Testis (tissue), 3 donors: ENCODE results near the gene CEP83. TPM values are rescaled to one million over a fixed set of nuclear protein-coding genes. Genes with fewer than 3 reads are reported as not detected.
"Not testable (repeated sequence)": the region's sequence is repeated elsewhere in the genome, so short reads cannot be mapped to it uniquely, and the experiment has no call there.

ENCODE experiments used
- DNase-seq: peaks from one replicate; pipeline ENCODE4 v3.0.0-alpha.2; 2019
- H3K27ac ChIP-seq, 2 donors: fragments of 200-600 bp; sonication (generic); one replicate each; pipeline ENCODE4 v1.5.1; 2019
- H3K27me3 ChIP-seq: fragments of 200-600 bp; sonication (generic); one replicate; pipeline ENCODE4 v1.5.1; 2019
- H3K36me3 ChIP-seq: fragments of 200-600 bp; sonication (generic); one replicate; pipeline ENCODE4 v1.5.1; 2017; ENCODE audit warnings: low read depth; ENCODE audit errors: missing control alignments
- H3K4me1 ChIP-seq: fragments of 200-600 bp; sonication (generic); one replicate; pipeline ENCODE4 v1.5.1; 2019
- H3K4me3 ChIP-seq, 2 donors: fragments of 200-600 bp; sonication (generic); one replicate each; pipeline ENCODE4 v1.5.1; 2017 to 2019
- H3K9me3 ChIP-seq: fragments of 200-600 bp; sonication (generic); one replicate; pipeline ENCODE4 v1.5.1; 2017
- CTCF ChIP-seq, 3 experiments: fragments of 450-650 bp in 2 of 3; fragments of 200-600 bp in 1 of 3; sonication (generic) in 1 of 3; IDR thresholded peaks; one replicate each; pipeline ENCODE4 v1.5.1; 2016 to 2019; ENCODE audit warnings: antibody characterized with exemption in 3 of 3, mild to moderate bottlenecking in 2 of 3, moderate library complexity in 1 of 3
- POLR2A ChIP-seq: fragments of 450-650 bp; IDR thresholded peaks from one replicate; pipeline ENCODE4 v1.6.1; 2017; ENCODE audit warnings: antibody characterized with exemption, mild to moderate bottlenecking, moderate library complexity
- WGBS, 2 donors: methylation state at CpG; one replicate each; pipeline ENCODE4 v1.1.5; 2018; 5-methylcytosine and 5-hydroxymethylcytosine counted together
- intact Hi-C: fragments of 100-400 bp; cut with DNase I; formaldehyde crosslinking; loops from one replicate; pipeline ENCODE4 v1.15.1; 2023; ENCODE audit warnings: low total_unique reads
- polyA plus RNA-seq: library from polyadenylated mRNA; stranded (reverse); fragments of 350-450 nt; fragmentation: Illumina TruSeq; extraction: RNeasy Lipid Tissue Mini Kit (QIAGEN cat#74804); gene quantifications from one replicate; pipeline ENCODE4 v1.2.3, GENCODE V29; 2014; ENCODE audit warnings: low read depth, low replicate concordance; ENCODE audit not compliant: insufficient read depth
- total RNA-seq, 2 donors: library from RNA; depleted of rRNA; stranded (reverse); fragments of >200 nt; gene quantifications; one replicate each; pipeline ENCODE4 v1.2.3, GENCODE V29; 2016

Gene CEP83
- total and polyA plus RNA-seq, 3 donors from 2014 or later, result 17.9 to 64.1 (median 48.4) TPM

GRCh38 chr12:94405413-94406116 is 54.1 kb downstream of the CEP83 start:
- H3K9me3 ChIP-seq, result no peaks in the 10 kb centered on the region
- H3K4me1 ChIP-seq, result no peaks in the 10 kb centered on the region
- peak overlapping the region in 1 of 2 donors; percentile 60 for H3K27ac ChIP-seq
- TF ChIP-seq POLR2A (no peak), CTCF (IDR thresholded peaks at IDR 0.05) (no peak)
- H3K27me3 ChIP-seq, result no peaks in the 10 kb centered on the region
- H3K36me3 ChIP-seq, result no peaks in the 10 kb centered on the region
- peak overlapping the region in 1 of 2 donors; percentile 21 for H3K4me3 ChIP-seq
- WGBS, 2 donors, result 55 to 59% methylated on average over 3 of the region's 3 CpGs
- DNase-seq, result no peak
- intact Hi-C loops, result no loop called here

- WGBS, 2 donors, result 54 to 68% methylated on average over 2 of the region's 2 CpGs
- Histone ChIP-seq H3K27ac (no peak overlapping the region), H3K4me1 (no peaks in the 10 kb centered on the region), H3K9me3 (no peaks in the 10 kb centered on the region), H3K27me3 (no peaks in the 10 kb centered on the region), H3K4me3 (no peak overlapping the region), H3K36me3 (no peaks in the 10 kb centered on the region)
- intact Hi-C loops, result no loop called here
- no peak for DNase-seq
- TF ChIP-seq CTCF (IDR thresholded peaks at IDR 0.05) (no peak), POLR2A (no peak)
These were observed 54.8 kb downstream of the CEP83 start for GRCh38 chr12:94404854-94405253.

GRCh38 chr12:94401326-94401725 is 58.3 kb downstream of the CEP83 start:
- Histone ChIP-seq H3K4me1 (no peaks in the 10 kb centered on the region), H3K27me3 (no peaks in the 10 kb centered on the region), H3K9me3 (no peaks in the 10 kb centered on the region), H3K4me3 (no peak overlapping the region), H3K36me3 (no peaks in the 10 kb centered on the region), H3K27ac (no peak overlapping the region)
- TF ChIP-seq CTCF (IDR thresholded peaks at IDR 0.05) (no peak), POLR2A (no peak)
- intact Hi-C loops, result no loop called here
- DNase-seq, result no peak
- 94 to 96% methylated on average over 2 of the region's 2 CpGs for WGBS, 2 donors

GRCh38 chr12:94398685-94399084 is 61.0 kb downstream of the CEP83 start:
- H3K27me3 ChIP-seq, DNase-seq, H3K36me3 ChIP-seq, H3K4me3 ChIP-seq, H3K9me3 ChIP-seq, H3K27ac ChIP-seq, H3K4me1 ChIP-seq, intact Hi-C loops: not testable (repeated sequence)
- WGBS, 2 donors, result 89 to 95% methylated on average over 5 of the region's 5 CpGs

GRCh38 chr12:94397401-94397800 is 62.3 kb downstream of the CEP83 start:
- intact Hi-C loops, result no loop called here
- no peak for TF ChIP-seq POLR2A
- TF ChIP-seq CTCF (IDR thresholded peaks at IDR 0.05), result no peak

GRCh38 chr12:94396014-94396413 is 63.7 kb downstream of the CEP83 start:
- WGBS, 2 donors, result 95 to 97% methylated on average over 4 of the region's 4 CpGs

More at GRCh38 chr12:94397401-94397800, 62.3 kb downstream of the CEP83 start:
- WGBS, 2 donors, result 93 to 97% methylated on average over 4 of the region's 4 CpGs
- no peaks in the 10 kb centered on the region for H3K36me3 ChIP-seq
- no peaks in the 10 kb centered on the region for H3K4me1 ChIP-seq
- H3K27me3 ChIP-seq, result no peaks in the 10 kb centered on the region
- H3K9me3 ChIP-seq, result no peaks in the 10 kb centered on the region
- no peak for DNase-seq
- H3K4me3 ChIP-seq, result no peak overlapping the region
- H3K27ac ChIP-seq, result no peak overlapping the region

More at GRCh38 chr12:94396014-94396413, 63.7 kb downstream of the CEP83 start:
- intact Hi-C loops, H3K36me3 ChIP-seq, H3K9me3 ChIP-seq, H3K4me3 ChIP-seq, H3K27me3 ChIP-seq, DNase-seq, H3K27ac ChIP-seq, H3K4me1 ChIP-seq: not testable (repeated sequence)
